Measurements from ENCODE around the gene IKZF3.

The IKZF3 gene

DNA sequence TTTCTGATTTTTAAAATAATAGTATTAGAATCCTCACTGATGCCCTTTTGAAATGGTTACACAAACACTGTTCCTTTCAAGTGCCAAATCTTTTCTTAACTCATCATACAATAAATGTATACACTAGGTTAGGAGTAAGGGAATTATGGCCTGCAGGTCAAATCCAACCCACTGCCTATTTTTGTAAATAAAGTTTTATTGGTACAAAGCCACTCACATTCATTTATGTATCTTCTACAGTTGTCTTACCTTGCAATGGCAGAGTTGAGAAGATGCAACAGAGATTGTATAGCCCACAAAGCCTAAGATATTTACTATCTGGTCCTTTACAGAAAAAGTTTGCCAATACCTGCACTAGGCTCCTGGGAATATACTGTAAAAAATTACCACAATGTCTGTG lies 47.8 kb downstream of the IKZF3 start:
- H2AFZ ChIP-seq = no peak overlapping the region
- H3K27me3 ChIP-seq (ENCODE audit: control insufficient read depth, insufficient read depth, low read length) = no peaks in the 10 kb centered on the region
- TF ChIP-seq CTCF (IDR thresholded peaks at IDR 0.05) = no peak
- no peak overlapping the region for H3K4me2 ChIP-seq (ENCODE audit: low read length)
- H3K9ac ChIP-seq = no peak overlapping the region
- no peak overlapping the region for H3K4me3 ChIP-seq (ENCODE audit: low read depth, low read length)
- no peaks in the 10 kb centered on the region for H3K4me1 ChIP-seq
- H3K36me3 ChIP-seq (ENCODE audit: control insufficient read depth, insufficient read depth, low read length) = no peaks in the 10 kb centered on the region
- H3K79me2 ChIP-seq = no peaks in the 10 kb centered on the region
- no peaks in the 10 kb centered on the region for H3K9me3 ChIP-seq (ENCODE audit: control insufficient read depth, low read length)
- no peak overlapping the region for H3K27ac ChIP-seq

DNA sequence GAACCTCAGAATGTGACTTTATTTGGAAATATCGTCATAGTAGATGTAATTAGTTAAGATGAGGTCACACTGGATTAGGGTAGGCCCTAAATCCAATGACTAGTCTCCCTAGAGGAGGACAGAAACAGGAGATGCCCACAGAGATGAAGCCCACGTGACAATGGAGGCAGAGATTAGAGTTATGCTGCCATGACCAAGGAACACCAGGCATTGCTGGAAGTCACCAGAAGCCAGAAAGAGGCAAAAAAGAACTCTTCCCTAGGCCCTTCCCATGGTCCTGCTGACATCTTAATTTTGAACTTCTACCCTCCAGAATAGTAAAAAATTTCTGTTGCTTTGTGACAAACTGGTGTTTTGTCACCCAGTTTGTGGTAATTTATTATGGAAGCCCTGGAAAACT lies 49.6 kb downstream of the IKZF3 start:
- Histone ChIP-seq H2AFZ (no peak overlapping the region), H3K4me2 (ENCODE audit: low read length) (no peak overlapping the region), H3K9ac (no peak overlapping the region), H3K27me3 (ENCODE audit: control insufficient read depth, insufficient read depth, low read length) (no peaks in the 10 kb centered on the region), H3K9me3 (ENCODE audit: control insufficient read depth, low read length) (no peaks in the 10 kb centered on the region), H3K4me1 (no peaks in the 10 kb centered on the region), H3K79me2 (no peaks in the 10 kb centered on the region), H3K36me3 (ENCODE audit: control insufficient read depth, insufficient read depth, low read length) (no peaks in the 10 kb centered on the region), H3K4me3 (ENCODE audit: low read depth, low read length) (no peak overlapping the region), H3K27ac (no peak overlapping the region)
- TF ChIP-seq CTCF (IDR thresholded peaks at IDR 0.05) = no peak

DNA sequence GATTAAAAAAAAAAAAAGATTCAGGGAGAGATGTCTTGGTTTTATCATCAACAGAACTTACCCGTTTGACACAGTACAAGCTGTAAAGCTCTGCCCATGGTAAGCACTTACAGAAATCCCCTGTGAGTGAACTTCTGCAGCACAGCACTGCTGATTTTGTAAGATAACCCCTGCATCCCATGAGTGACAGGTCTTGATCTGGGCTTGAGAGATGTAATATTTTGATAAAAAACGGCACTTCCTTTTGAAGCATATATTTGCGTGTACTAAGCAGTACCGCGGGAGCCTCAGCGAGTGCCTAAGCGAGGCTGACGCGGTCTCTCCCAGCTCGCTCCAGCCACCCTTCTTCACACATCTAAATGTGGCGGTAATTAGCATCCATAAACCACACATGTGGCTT lies 50.5 kb downstream of the IKZF3 start:
- no peak for TF ChIP-seq CTCF (IDR thresholded peaks at IDR 0.05)
- Histone ChIP-seq H3K27me3 (ENCODE audit: control insufficient read depth, insufficient read depth, low read length) (no peaks in the 10 kb centered on the region), H3K79me2 (no peaks in the 10 kb centered on the region), H3K36me3 (ENCODE audit: control insufficient read depth, insufficient read depth, low read length) (no peaks in the 10 kb centered on the region), H2AFZ (no peak overlapping the region), H3K4me2 (ENCODE audit: low read length) (no peak overlapping the region), H3K4me3 (ENCODE audit: low read depth, low read length) (no peak overlapping the region), H3K9me3 (ENCODE audit: control insufficient read depth, low read length) (no peaks in the 10 kb centered on the region), H3K27ac (no peak overlapping the region), H3K9ac (no peak overlapping the region), H3K4me1 (no peaks in the 10 kb centered on the region)

DNA sequence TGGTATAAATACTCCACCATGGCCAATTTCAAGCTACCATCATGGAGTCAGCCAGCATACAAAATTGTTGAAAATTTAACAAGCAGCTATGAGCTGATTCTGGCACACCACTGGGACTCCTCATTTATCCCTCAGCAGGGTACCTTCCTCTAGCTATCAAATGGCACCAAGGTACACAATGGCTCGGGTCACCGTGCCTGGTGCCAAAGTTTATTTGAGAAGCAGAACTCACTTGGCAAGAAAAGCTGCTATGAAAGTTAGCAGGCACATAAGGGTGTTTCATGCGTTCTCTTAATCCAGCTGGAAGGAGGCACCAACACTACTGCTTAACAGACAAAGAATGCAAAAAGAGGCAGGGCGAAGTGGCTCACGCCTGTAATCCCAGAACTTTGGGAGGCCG lies 51.6 kb downstream of the IKZF3 start:
- no peaks in the 10 kb centered on the region for H3K9me3 ChIP-seq (ENCODE audit: control insufficient read depth, low read length)
- H3K36me3 ChIP-seq (ENCODE audit: control insufficient read depth, insufficient read depth, low read length) = no peaks in the 10 kb centered on the region
- no peak overlapping the region for H3K9ac ChIP-seq
- H3K27me3 ChIP-seq (ENCODE audit: control insufficient read depth, insufficient read depth, low read length) = no peaks in the 10 kb centered on the region
- no peak overlapping the region for H2AFZ ChIP-seq
- TF ChIP-seq CTCF (IDR thresholded peaks at IDR 0.05) = no peak
- no peaks in the 10 kb centered on the region for H3K79me2 ChIP-seq
- no peak overlapping the region for H3K27ac ChIP-seq
- no peak overlapping the region for H3K4me2 ChIP-seq (ENCODE audit: low read length)
- H3K4me1 ChIP-seq = no peaks in the 10 kb centered on the region
- H3K4me3 ChIP-seq (ENCODE audit: low read depth, low read length) = no peak overlapping the region

GRCh38 chr17:39810939-39811728 lies 53.0 kb downstream of the IKZF3 start:
- H2AFZ ChIP-seq = no peak overlapping the region

More at GRCh38 chr17:39810939-39811728, 53.0 kb downstream of the IKZF3 start:
- H3K4me2 ChIP-seq (ENCODE audit: low read length) = no peak overlapping the region
- H3K27me3 ChIP-seq (ENCODE audit: control insufficient read depth, insufficient read depth, low read length) = no peaks in the 10 kb centered on the region
- no peak for TF ChIP-seq CTCF (IDR thresholded peaks at IDR 0.05)
- H3K36me3 ChIP-seq (ENCODE audit: control insufficient read depth, insufficient read depth, low read length) = no peaks in the 10 kb centered on the region
- no peak overlapping the region for H3K4me3 ChIP-seq (ENCODE audit: low read depth, low read length)
- no peak overlapping the region for H3K27ac ChIP-seq
- no peak overlapping the region for H3K9ac ChIP-seq
- no peaks in the 10 kb centered on the region for H3K4me1 ChIP-seq
- H3K79me2 ChIP-seq = no peaks in the 10 kb centered on the region
- H3K9me3 ChIP-seq (ENCODE audit: control insufficient read depth, low read length) = no peaks in the 10 kb centered on the region

All from parathyroid adenoma (tissue), 2 donors.